ENCODE data around the gene GFRA3. TPM values are rescaled to one million over a fixed set of nuclear protein-coding genes. Genes with fewer than 3 reads are reported as not detected.

The GFRA3 gene
- total RNA-seq, 1 experiment from 2014 or later, result 1.3 TPM

GRCh38 chr5:138287246-138287645, 12.8 kb upstream of the GFRA3 start:
- CTCF ChIA-PET, result no interaction called here
- ATAC-seq, result no peak
- H3K27ac Mint-ChIP-seq, result no peak overlapping the region

More at GRCh38 chr5:138287246-138287645, 12.8 kb upstream of the GFRA3 start:
- Mint-ChIP-seq H3K4me1 (no peaks in the 10 kb centered on the region), H3K4me3 (no peak overlapping the region), H3K9me3 (no peaks in the 10 kb centered on the region), H3K36me3 (peaks cover 4% of the 10 kb centered on the region; the same call in 1 of the 2 replicates), H3K27me3 (ENCODE audit: low read depth) (no peaks in the 10 kb centered on the region)
- no peak for TF ChIP-seq ATF6 (CRISPR knock-in tag; IDR thresholded peaks at IDR 0.05)
- TF ChIP-seq CDX4 (CRISPR knock-in tag; IDR thresholded peaks at IDR 0.05; ENCODE audit: borderline replicate concordance), result no peak
- TF ChIP-seq ZBTB21 (CRISPR knock-in tag; IDR thresholded peaks at IDR 0.05; ENCODE audit: borderline replicate concordance), result no peak
- TF ChIP-seq SOX15 (CRISPR knock-in tag; IDR thresholded peaks at IDR 0.05), result no peak
- TF ChIP-seq USF2 (CRISPR knock-in tag; IDR thresholded peaks at IDR 0.05), result no peak
- TF ChIP-seq TEAD4 (CRISPR knock-in tag; IDR thresholded peaks at IDR 0.05), result no peak
- no peak for TF ChIP-seq ZBTB43 (CRISPR knock-in tag; IDR thresholded peaks at IDR 0.05)
- TF ChIP-seq SP1 (CRISPR knock-in tag; conservative IDR thresholded peaks at IDR 0.05), result no peak
- no peak for TF ChIP-seq CBFB (CRISPR knock-in tag; IDR thresholded peaks at IDR 0.05; ENCODE audit: low read depth)
- TF ChIP-seq AR (CRISPR knock-in tag; IDR thresholded peaks at IDR 0.05), result no peak
- no peak for TF ChIP-seq ZNF671 (CRISPR knock-in tag; IDR thresholded peaks at IDR 0.05)
- no peak for TF ChIP-seq ARID4B (CRISPR knock-in tag; IDR thresholded peaks at IDR 0.05; ENCODE audit: borderline replicate concordance)
- no peak for TF ChIP-seq ZSCAN18 (CRISPR knock-in tag; IDR thresholded peaks at IDR 0.05)
- no peak for TF ChIP-seq ZNF219 (CRISPR knock-in tag; IDR thresholded peaks at IDR 0.05; ENCODE audit: borderline replicate concordance)
- TF ChIP-seq PRDM15 (CRISPR knock-in tag; IDR thresholded peaks at IDR 0.05), result no peak
- POLR2A ChIA-PET, result no interaction called here
- DNase-seq (ENCODE audit: low spot score), result no peak

Data from WTC11 (cell line).